Kidney (tissue), 14 donors: ENCODE data around the gene ANXA10. TPM values are rescaled to one million over a fixed set of nuclear protein-coding genes. Genes with fewer than 3 reads are reported as not detected.
A peak's percentile ranks its signal among the peaks of the same experiment; 100 is the strongest.

Source experiments
- DNase-seq, 5 donors: peaks; one replicate each; pipeline ENCODE4 v3.0.0-alpha.2; 2013 to 2020
- FAIRE-seq: peaks from 2 replicates; lab custom pipeline; 2012; peaks lifted over from hg19 to GRCh38; lab: Jason Lieb, UNC
- H3K27ac ChIP-seq, 2 donors: one replicate each; pipeline ENCODE4 v1.7.0; 2013; ENCODE audit warnings: low read depth in 2 of 2, low read length in 2 of 2, inconsistent platforms in 1 of 2
- H3K27me3 ChIP-seq: one replicate; pipeline ENCODE4 v1.7.1; 2013; ENCODE audit warnings: low read length, inconsistent platforms; ENCODE audit not compliant: control insufficient read depth, insufficient read depth
- H3K36me3 ChIP-seq, 3 donors: one replicate each; pipeline versions ENCODE4 v1.7.0 to v1.7.1; 2013; ENCODE audit warnings: low read length in 3 of 3, control low read depth in 1 of 3, inconsistent platforms in 1 of 3; ENCODE audit not compliant: insufficient read depth in 3 of 3, control insufficient read depth in 2 of 3
- H3K4me1 ChIP-seq, 3 donors: one replicate each; pipeline versions ENCODE4 v1.7.0 to v1.7.1; 2013; ENCODE audit warnings: low read length in 3 of 3, inconsistent platforms in 1 of 3, low read depth in 1 of 3; ENCODE audit not compliant: control insufficient read depth in 2 of 3, insufficient read depth in 2 of 3
- H3K4me3 ChIP-seq, 3 donors: one replicate each; pipeline versions ENCODE4 v1.7.0 to v1.8.1; 2013; ENCODE audit warnings: low read length in 3 of 3, control low read depth in 1 of 3, inconsistent platforms in 1 of 3
- H3K9ac ChIP-seq, 3 donors: one replicate each; pipeline versions ENCODE4 v1.7.0 to v1.7.1; 2013; ENCODE audit warnings: low read length in 3 of 3, control low read depth in 1 of 3, inconsistent platforms in 1 of 3
- H3K9me3 ChIP-seq, 3 donors: one replicate each; pipeline versions ENCODE4 v1.7.0 to v1.7.1; 2013; ENCODE audit warnings: low read length in 3 of 3, control low read depth in 1 of 3, inconsistent platforms in 1 of 3; ENCODE audit not compliant: control insufficient read depth in 2 of 3, insufficient read depth in 1 of 3
- intact Hi-C: fragments of 100-400 bp; cut with DNase I; formaldehyde crosslinking; loops from one replicate; pipeline ENCODE4 v1.11.1; 2022
- polyA plus RNA-seq: library from polyadenylated mRNA; stranded (reverse); fragments of 350-450 nt; fragmentation: Illumina TruSeq; extraction: RNeasy Lipid Tissue Mini Kit (QIAGEN cat#74804); gene quantifications from one replicate; pipeline ENCODE4 v1.2.3, GENCODE V29; 2014; ENCODE audit warnings: low read depth, low replicate concordance; ENCODE audit not compliant: insufficient read depth
- total RNA-seq: library from RNA; stranded (reverse); fragmentation: NEBNext Ultra II Directional; extraction: Animal tissue kit (Norgen Biotek cat#: 25700); gene quantifications from one replicate; pipeline ENCODE4 v1.2.1, GENCODE V29; 2021
- TF ChIP-seq, protein P1 (sequence below): IDR thresholded peaks from 3 replicates; pipeline ENCODE4 v1.5.1; 2012; ENCODE audit warnings: mild to moderate bottlenecking, moderate library complexity, borderline replicate concordance; ENCODE audit not compliant: insufficient read depth; ENCODE audit errors: extremely low read depth
- donor health status: control.
- donor health status: control.
- donor health status: control.
- donor health status: control.
- donor health status: control.
- donor health status: DM: yes; HTN: yes; CAD: no.
- donor health status: Normal renal cell carcinoma (clear cell type).

ANXA10 gene
- total and polyA plus RNA-seq, 2 donors from 2014 or later = not detected

DNA sequence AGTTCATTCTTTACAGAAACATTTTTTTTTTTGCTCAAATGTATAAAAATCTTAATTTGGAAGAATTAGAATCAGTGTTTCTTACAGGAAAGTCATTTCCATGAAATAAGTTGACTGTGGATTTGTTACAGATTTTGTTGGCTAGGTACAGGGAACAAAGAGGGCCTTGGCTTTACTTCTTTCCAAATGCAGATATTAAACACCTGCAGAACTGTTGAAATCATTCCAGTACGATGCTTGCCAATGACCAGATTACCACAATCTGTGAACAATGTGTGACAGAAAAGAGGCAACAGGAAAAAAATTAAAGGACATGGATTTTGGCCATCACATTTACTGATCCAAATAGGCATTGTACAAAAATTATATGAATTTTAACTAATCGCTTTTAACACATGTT, 70.8 kb downstream of the ANXA10 start:
- no peak overlapping the region for H3K9ac ChIP-seq
- no peaks in the 10 kb centered on the region for H3K4me1 ChIP-seq
- TF ChIP-seq, protein P1, sequence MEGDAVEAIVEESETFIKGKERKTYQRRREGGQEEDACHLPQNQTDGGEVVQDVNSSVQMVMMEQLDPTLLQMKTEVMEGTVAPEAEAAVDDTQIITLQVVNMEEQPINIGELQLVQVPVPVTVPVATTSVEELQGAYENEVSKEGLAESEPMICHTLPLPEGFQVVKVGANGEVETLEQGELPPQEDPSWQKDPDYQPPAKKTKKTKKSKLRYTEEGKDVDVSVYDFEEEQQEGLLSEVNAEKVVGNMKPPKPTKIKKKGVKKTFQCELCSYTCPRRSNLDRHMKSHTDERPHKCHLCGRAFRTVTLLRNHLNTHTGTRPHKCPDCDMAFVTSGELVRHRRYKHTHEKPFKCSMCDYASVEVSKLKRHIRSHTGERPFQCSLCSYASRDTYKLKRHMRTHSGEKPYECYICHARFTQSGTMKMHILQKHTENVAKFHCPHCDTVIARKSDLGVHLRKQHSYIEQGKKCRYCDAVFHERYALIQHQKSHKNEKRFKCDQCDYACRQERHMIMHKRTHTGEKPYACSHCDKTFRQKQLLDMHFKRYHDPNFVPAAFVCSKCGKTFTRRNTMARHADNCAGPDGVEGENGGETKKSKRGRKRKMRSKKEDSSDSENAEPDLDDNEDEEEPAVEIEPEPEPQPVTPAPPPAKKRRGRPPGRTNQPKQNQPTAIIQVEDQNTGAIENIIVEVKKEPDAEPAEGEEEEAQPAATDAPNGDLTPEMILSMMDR = no peak
- H3K27me3 ChIP-seq = no peaks in the 10 kb centered on the region
- no peak for FAIRE-seq
- no peak for DNase-seq
- peaks cover 0 to 5% (median 0%) of the 10 kb centered on the region in 3 donors for H3K9me3 ChIP-seq
- H3K36me3 ChIP-seq = no peaks in the 10 kb centered on the region
- H3K4me3 ChIP-seq = no peak overlapping the region
- intact Hi-C loops = no loop called here
- no peak overlapping the region for H3K27ac ChIP-seq

DNA sequence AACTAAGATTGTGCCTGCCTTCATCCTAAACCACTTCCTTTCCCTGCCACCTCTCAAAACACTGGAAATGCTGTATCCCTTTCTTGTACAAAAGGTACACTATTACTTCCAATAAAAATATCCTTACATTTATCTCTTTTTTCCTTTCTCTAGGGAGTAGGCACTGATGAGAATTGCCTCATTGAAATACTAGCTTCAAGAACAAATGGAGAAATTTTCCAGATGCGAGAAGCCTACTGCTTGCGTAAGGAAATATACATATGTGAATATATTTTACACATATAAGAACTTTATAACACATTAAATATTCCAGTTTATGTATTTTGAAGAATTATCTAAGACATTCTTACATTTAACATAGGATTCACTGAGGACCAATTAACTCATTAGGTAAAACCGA, 71.7 kb downstream of the ANXA10 start:
- Histone ChIP-seq H3K36me3 (no peaks in the 10 kb centered on the region), H3K4me3 (no peak overlapping the region), H3K9ac (no peak overlapping the region), H3K9me3 (peaks cover 0 to under 1% (median 0%) of the 10 kb centered on the region in 3 donors), H3K4me1 (no peaks in the 10 kb centered on the region), H3K27ac (no peak overlapping the region), H3K27me3 (no peaks in the 10 kb centered on the region)
- TF ChIP-seq, protein P1 = no peak
- no peak for DNase-seq
- intact Hi-C loops = no loop called here
- no peak for FAIRE-seq

DNA sequence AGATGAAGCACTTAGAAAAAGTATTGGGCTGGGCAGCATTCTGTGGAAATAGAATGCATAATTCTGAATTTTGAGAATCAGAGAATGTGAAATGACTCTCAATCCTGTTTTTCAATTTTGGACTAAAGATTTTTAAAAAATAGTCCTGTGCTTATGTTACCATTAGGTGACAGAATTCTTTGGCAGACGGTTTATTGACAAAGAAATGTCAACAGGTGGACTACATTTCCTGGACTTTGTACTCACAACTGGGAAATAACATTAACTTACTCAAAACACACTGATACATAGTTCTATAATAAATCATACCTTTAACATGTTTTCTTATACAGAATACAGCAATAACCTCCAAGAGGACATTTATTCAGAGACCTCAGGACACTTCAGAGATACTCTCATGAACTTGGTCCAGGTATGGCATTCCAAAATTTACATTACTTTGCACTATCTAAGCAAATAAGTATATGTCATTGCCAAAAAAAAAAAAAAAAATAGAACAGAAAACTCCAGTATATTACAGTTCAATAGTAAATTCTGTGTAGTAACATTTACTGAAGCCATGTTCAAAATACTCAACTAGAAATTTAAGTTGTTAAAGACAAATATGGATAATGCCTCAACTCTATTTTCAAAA, 72.7 kb downstream of the ANXA10 start:
- intact Hi-C loops = no loop called here
- no peaks in the 10 kb centered on the region for H3K9me3 ChIP-seq
- H3K9ac ChIP-seq = no peak overlapping the region
- no peak overlapping the region for H3K4me3 ChIP-seq
- no peaks in the 10 kb centered on the region for H3K36me3 ChIP-seq
- TF ChIP-seq, protein P1 = no peak
- no peaks in the 10 kb centered on the region for H3K27me3 ChIP-seq
- FAIRE-seq (peak; percentile 69), DNase-seq (no peak)
- H3K27ac ChIP-seq = no peak overlapping the region
- H3K4me1 ChIP-seq = no peaks in the 10 kb centered on the region
